K562 (cell line): ENCODE results near the gene ZFR2. TPM values are rescaled to one million over a fixed set of nuclear protein-coding genes. Genes with fewer than 3 reads are reported as not detected.

Source experiments
- ATAC-seq: fragments of 200-7000 bp; cut with Tn5 transposase; 3 replicates; pipeline ENCODE4 v1.9.1; 2020; ENCODE audit warnings: moderate library complexity
- BruUV-seq: library from RNA; stranded (reverse); fragments of 400-500 nt; replicated peaks from 2 replicates; lab custom pipeline; 2021; lab: Mats Ljungman, UMichigan
- CTCF ChIA-PET: fragments of 300-600 bp; formaldehyde crosslinking; extraction: SDS; loops from one replicate; lab custom pipeline; 2021; ENCODE audit warnings: low intra/inter-chr PET ratio; lab: Yijun Ruan, JAX
- POLR2A ChIA-PET: fragments of 300-600, 350-650 bp; sonication (Branson Sonifier 250); formaldehyde crosslinking; extraction: SDS; loops from one replicate; lab custom pipeline; 2021; ENCODE audit warnings: antibody characterized with exemption, inconsistent platforms; lab: Yijun Ruan, JAX
- DNase-seq, 4 experiments: peaks; one replicate each; pipeline versions ENCODE4 v3.0.0 to v3.0.0-alpha.2; 2011 to 2018; ENCODE audit warnings: low spot score in 3 of 4, mixed read lengths in 3 of 4; ENCODE audit errors: extremely low read depth in 1 of 4
- FAIRE-seq: peaks from 2 replicates; lab custom pipeline; 2011; peaks lifted over from hg19 to GRCh38; lab: Jason Lieb, UNC
- H2AFZ ChIP-seq: 2 replicates; pipeline ENCODE4 v1.6.0; 2011; ENCODE audit warnings: low read depth, low read length, control low read depth, inconsistent platforms
- H3K27ac ChIP-seq: fragments of 200-600 bp; 3 replicates; pipeline ENCODE4 v1.8.0; 2011; ENCODE audit warnings: low read depth, mild to moderate bottlenecking, control low read depth, inconsistent platforms, low read length, moderate library complexity, mixed read lengths; ENCODE audit errors: extremely low read depth
- H3K27me3 ChIP-seq, 2 experiments: fragments of 300-600 bp in 1 of 2; 2 replicates in 1 of 2; 3 replicates in 1 of 2; pipeline versions ENCODE4 v1.6.0 to v1.8.0; 2011; ENCODE audit warnings: inconsistent platforms in 2 of 2, low read length in 2 of 2, mild to moderate bottlenecking in 1 of 2, mixed read lengths in 1 of 2, moderate library complexity in 1 of 2; ENCODE audit not compliant: control insufficient read depth in 2 of 2, insufficient read depth in 2 of 2
- H3K36me3 ChIP-seq: fragments of 300-600 bp; 3 replicates; pipeline ENCODE4 v1.8.0; 2011; ENCODE audit warnings: mild to moderate bottlenecking, low read length, inconsistent platforms; ENCODE audit not compliant: control insufficient read depth, insufficient read depth
- H3K4me1 ChIP-seq, 2 experiments: fragments of 200-600 bp in 1 of 2; replicated peaks in 1 of 2; 2 replicates in 1 of 2; 3 replicates in 1 of 2; pipeline versions ENCODE4 v1.5.1 to v1.8.0; 2011; ENCODE audit warnings: inconsistent platforms in 2 of 2, low read length in 2 of 2, mild to moderate bottlenecking in 1 of 2, mixed read lengths in 1 of 2, moderate library complexity in 1 of 2; ENCODE audit not compliant: control insufficient read depth in 2 of 2, insufficient read depth in 2 of 2
- H3K4me2 ChIP-seq: 2 replicates; pipeline ENCODE4 v1.6.1; 2011; ENCODE audit warnings: low read length, control low read depth, inconsistent platforms, mixed read lengths; ENCODE audit not compliant: insufficient read depth
- H3K4me3 ChIP-seq: fragments of 200-600 bp; sonication (generic), shearing (Covaris generic); 2 replicates; pipeline ENCODE4 v1.5.1; 2016; ENCODE audit warnings: control low read depth, inconsistent platforms
- H3K79me2 ChIP-seq: fragments of 200-600 bp; 3 replicates; pipeline ENCODE4 v1.8.0; 2011; ENCODE audit warnings: low read length, inconsistent platforms; ENCODE audit not compliant: control insufficient read depth, insufficient read depth
- H3K9ac ChIP-seq, 2 experiments: 2 replicates each; pipeline versions ENCODE4 v1.6.0 to v1.6.1; 2011; ENCODE audit warnings: low read depth in 2 of 2, low read length in 2 of 2, control low read depth in 1 of 2, inconsistent platforms in 1 of 2, mild to moderate bottlenecking in 1 of 2, mixed read lengths in 1 of 2; ENCODE audit not compliant: insufficient read depth in 1 of 2
- H3K9me1 ChIP-seq: one replicate; pipeline ENCODE4 v1.6.0; 2011; ENCODE audit warnings: inconsistent platforms, mild to moderate bottlenecking, low read length, moderate library complexity; ENCODE audit not compliant: control insufficient read depth, insufficient read depth
- H3K9me3 ChIP-seq: replicated peaks from 2 replicates; pipeline ENCODE4 v1.5.1; 2011; ENCODE audit warnings: low read depth, low read length, inconsistent platforms; ENCODE audit not compliant: control insufficient read depth, insufficient read depth
- H4K20me1 ChIP-seq: replicated peaks from 2 replicates; pipeline ENCODE4 v1.6.1; 2011; ENCODE audit warnings: low read length, inconsistent platforms, mixed read lengths; ENCODE audit not compliant: control insufficient read depth, insufficient read depth
- ERF ChIP-seq: fragments of 450-650 bp; formaldehyde crosslinking; IDR thresholded peaks from 2 replicates; pipeline ENCODE4 v1.4.0; 2020; ENCODE audit warnings: mild to moderate bottlenecking, mixed read lengths
- KLF13 ChIP-seq: fragments of 450-650 bp; IDR thresholded peaks from 2 replicates; pipeline ENCODE4 v1.6.1; 2016; ENCODE audit warnings: missing genetic modification characterization, low read depth, mild to moderate bottlenecking, missing compliant biosample characterization, moderate library complexity, borderline replicate concordance
- POLR2AphosphoS2 ChIP-seq: IDR thresholded peaks from 2 replicates; pipeline ENCODE4 v1.6.1; 2012; ENCODE audit warnings: low read length, improper control_type of control experiment
- POU5F1 ChIP-seq: fragments of 150-350 bp; IDR thresholded peaks from 2 replicates; pipeline ENCODE4 v1.6.1; 2014; ENCODE audit warnings: borderline replicate concordance, low read length, low read depth, mild to moderate bottlenecking; ENCODE audit not compliant: partially characterized antibody
- RHOXF2B ChIP-seq: fragments of 250-450 bp; sonication (Bioruptor Pico); conservative IDR thresholded peaks from 2 replicates; pipeline ENCODE4 v1.5.1; 2021
- THAP7 ChIP-seq: fragments of 250-450 bp; sonication (Bioruptor Pico); IDR thresholded peaks from 2 replicates; pipeline ENCODE4 v1.5.0; 2021
- UBTF ChIP-seq, 2 experiments: IDR thresholded peaks; 2 replicates each; pipeline ENCODE4 v1.6.1; 2012; ENCODE audit warnings: improper control_type of control experiment in 2 of 2, low read depth in 2 of 2, low read length in 2 of 2, borderline replicate concordance in 1 of 2
- ZMIZ1 ChIP-seq, 2 experiments: fragments of 150-350 bp in 1 of 2; IDR thresholded peaks; 2 replicates each; pipeline ENCODE4 v1.6.1; 2012 to 2016; ENCODE audit warnings: low read depth in 2 of 2, low read length in 2 of 2, mild to moderate bottlenecking in 1 of 2, moderate library complexity in 1 of 2
- ZNF217 ChIP-seq: sonication (generic); formaldehyde crosslinking; IDR thresholded peaks from 2 replicates; pipeline ENCODE4 v1.8.0; 2022; ENCODE audit warnings: mild to moderate bottlenecking, missing genetic modification reagents
- WGBS: fragments of 100-300 bp; shearing (Covaris generic); methylation state at CpG from one replicate; pipeline ENCODE4 v1.1.6; 2016; ENCODE audit warnings: low coverage, mixed read lengths; ENCODE audit not compliant: insufficient coverage; ENCODE audit errors: missing lambda C conversion rate; 5-methylcytosine and 5-hydroxymethylcytosine counted together
- in situ Hi-C: fragments of 300-500 bp; cut with MboI; formaldehyde crosslinking; loops from 4 replicates; pipeline ENCODE4 v1.15.0; 2018; ENCODE audit warnings: inconsistent platforms, mixed read lengths
- intact Hi-C: fragments of 100-400 bp; cut with micrococcal nuclease; formaldehyde crosslinking; loops from 2 replicates; pipeline ENCODE4 v1.14.2; 2022
- polyA plus RNA-seq, 8 experiments: library from polyadenylated mRNA; depleted of rRNA in 4 of 8; stranded (reverse) in 5 of 8; unstranded in 3 of 8; fragments of >200 nt; fragmentation: Nextera tagmentation in 2 of 8; fragmentation: Illumina TruSeq in 1 of 8; extraction: Ambion mirVana in 2 of 8; extraction: Trizol in 1 of 8; gene quantifications; 2 replicates each; pipeline versions ENCODE4 v1.2.1 to v1.2.3, GENCODE V29; 2011 to 2014; ENCODE audit warnings: inconsistent platforms in 1 of 8, missing spikeins in 1 of 8
- total RNA-seq, 7 experiments: library from RNA; depleted of rRNA in 6 of 7; stranded (reverse); fragments of >200 nt in 6 of 7; fragmentation: Illumina TruSeq in 2 of 7; extraction: Trizol in 2 of 7; gene quantifications; 2 replicates each; pipeline versions ENCODE4 v1.2.1 to v1.2.3, GENCODE V29; 2011 to 2021; ENCODE audit warnings: low replicate concordance in 1 of 7

The ZFR2 gene
- total and polyA plus RNA-seq, 9 of the 15 experiments (the other 6 are each of a cell fraction or from before 2014, with no cell fraction given), result 0.03 to 0.59 (median 0.07) TPM; not detected in 6

- Histone ChIP-seq H4K20me1 (no peaks in the 10 kb centered on the region), H3K4me1 (peaks cover 8 to 25% of the 10 kb centered on the region in 2 experiments; a peak in 4 of 5 replicates), H3K4me3 (peak within 1 kb of the TSS; percentile 100), H3K79me2 (peaks cover 26% of the 10 kb centered on the region), H3K9me3 (no peaks in the 10 kb centered on the region), H3K36me3 (peaks cover 30% of the 10 kb centered on the region; the same call in 2 of the 3 replicates), H3K27me3 (no peaks in the 10 kb centered on the region), H3K9ac (peak within 1 kb of the TSS; percentile 97 to 100), H3K9me1 (no peaks in the 10 kb centered on the region), H2AFZ (peak within 1 kb of the TSS; percentile 100), H3K4me2 (peak within 1 kb of the TSS; percentile 97), H3K27ac (peak within 1 kb of the TSS; percentile 99)
- ATAC-seq, result peak; percentile 75
- intact Hi-C loops, result loop anchor here (2.0 kb wide), 1 partner anchor 41 kb away; no protein-coding TSS in a partner anchor
- POLR2A ChIA-PET, result interaction anchor here (0.6 to 4.0 kb wide), 13 partner anchors 8 to 775 kb away, joined by 3 to 48 read pairs (median 4); partner anchors contain the start of gene RAX2
- BruUV-seq, result no TSS peak
- WGBS, result 2% methylated on average over 33 of the region's 45 CpGs
- in situ Hi-C loops, result no loop called here
- CTCF ChIA-PET, result no interaction called here
- DNase-seq, result peak; percentile 91 to 98 (median 94)
- FAIRE-seq, result peak; percentile 84
- TF ChIP-seq ZNF217 (CRISPR knock-in tag) (no peak), ZMIZ1 (IDR thresholded peaks at IDR 0.05; ENCODE audit: low read depth in 2 of 2, low read length in 2 of 2) (peak; percentile 17 to 53; a peak in 2 of 4 replicates), POLR2AphosphoS2 (no peak), UBTF (IDR thresholded peaks at IDR 0.05; ENCODE audit: borderline replicate concordance in 1 of 2, low read depth in 2 of 2, low read length in 2 of 2) (peak in 1 of 2 experiments; percentile 13; a peak in 1 of 4 replicates), POU5F1 (peak; percentile 63), ERF (CRISPR knock-in tag) (no peak; the same call in 1 of the 2 replicates), RHOXF2B (CRISPR knock-in tag) (no peak), KLF13 (tag) (0 out of 2 replicates have a peak, but pooled peaks have one; percentile 54), THAP7 (CRISPR knock-in tag) (no peak)
Measured at GRCh38 chr19:3761382-3762129, 107.3 kb downstream of the ZFR2 start, which contains the start of gene APBA3. Gene APBA3, minus strand, starts transcription at chr19:3761692. Its CDS starts 1,428 bp downstream, at chr19:3760264.
